Measurements from ENCODE around the gene NOX3.

Gene NOX3, protein sequence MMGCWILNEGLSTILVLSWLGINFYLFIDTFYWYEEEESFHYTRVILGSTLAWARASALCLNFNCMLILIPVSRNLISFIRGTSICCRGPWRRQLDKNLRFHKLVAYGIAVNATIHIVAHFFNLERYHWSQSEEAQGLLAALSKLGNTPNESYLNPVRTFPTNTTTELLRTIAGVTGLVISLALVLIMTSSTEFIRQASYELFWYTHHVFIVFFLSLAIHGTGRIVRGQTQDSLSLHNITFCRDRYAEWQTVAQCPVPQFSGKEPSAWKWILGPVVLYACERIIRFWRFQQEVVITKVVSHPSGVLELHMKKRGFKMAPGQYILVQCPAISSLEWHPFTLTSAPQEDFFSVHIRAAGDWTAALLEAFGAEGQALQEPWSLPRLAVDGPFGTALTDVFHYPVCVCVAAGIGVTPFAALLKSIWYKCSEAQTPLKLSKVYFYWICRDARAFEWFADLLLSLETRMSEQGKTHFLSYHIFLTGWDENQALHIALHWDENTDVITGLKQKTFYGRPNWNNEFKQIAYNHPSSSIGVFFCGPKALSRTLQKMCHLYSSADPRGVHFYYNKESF

GRCh38 chr6:155455766-155456165, at the start of gene NOX3:
Gene NOX3 (minus strand): TSS chr6:155455839. CDS start chr6:155455800, 39 bp downstream.
- no peak within 1 kb of the TSS for H3K27ac ChIP-seq (ENCODE audit: low read length)
- H3K4me1 ChIP-seq (ENCODE audit: insufficient read depth, low read length) = peaks cover 5% of the 10 kb centered on the region; the same call in 1 of the 2 replicates
- no peak within 1 kb of the TSS for H3K4me3 ChIP-seq (ENCODE audit: low read length)
- no peaks in the 10 kb centered on the region for H3K36me3 ChIP-seq (ENCODE audit: insufficient read depth, low read depth, low read length)
- no peaks in the 10 kb centered on the region for H3K9me3 ChIP-seq (ENCODE audit: insufficient read depth, low read depth, low read length)
- H3K27me3 ChIP-seq (ENCODE audit: insufficient read depth, low read length) = no peaks in the 10 kb centered on the region
- no peak within 1 kb of the TSS for H3K9ac ChIP-seq (ENCODE audit: low read depth, low read length)

DNA sequence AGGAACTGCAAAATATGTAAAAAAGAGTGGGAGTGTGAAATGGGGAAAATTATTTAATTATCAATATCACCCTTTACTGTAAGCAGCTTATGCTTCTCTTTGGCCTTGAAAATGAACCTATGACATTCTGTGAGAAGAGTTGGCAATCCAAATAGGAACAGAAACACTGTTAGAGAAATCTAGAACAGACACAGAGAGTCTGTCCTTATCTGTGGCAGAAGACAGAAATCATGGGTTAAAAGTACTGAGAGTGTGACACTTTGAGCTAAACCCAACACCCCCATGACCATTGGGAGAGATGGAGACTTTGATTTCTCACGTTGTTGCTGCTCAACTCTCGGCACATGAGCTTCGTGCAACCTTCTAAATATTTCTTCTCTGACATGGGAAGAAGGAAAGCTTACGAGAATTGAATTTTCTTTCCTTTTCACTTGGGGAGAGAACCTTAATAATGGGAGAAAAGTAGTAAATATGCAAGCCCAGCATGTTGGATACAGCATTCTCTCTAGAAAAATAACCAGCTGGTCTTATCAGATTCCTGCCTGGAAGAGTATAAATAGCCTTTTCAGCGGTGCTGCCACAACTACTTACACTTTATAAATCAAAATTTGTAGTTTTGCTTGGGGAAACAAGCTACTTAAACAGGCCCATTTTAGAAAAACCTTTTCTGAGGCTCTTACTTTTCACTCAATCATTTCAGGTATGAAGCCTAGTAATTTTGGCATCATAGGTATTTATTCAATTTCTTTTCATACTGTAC, 49.4 kb upstream of the NOX3 start:
- no peak overlapping the region for H3K9ac ChIP-seq (ENCODE audit: low read depth, low read length)

GRCh38 chr6:155502393-155502792, 46.8 kb upstream of the NOX3 start:
- Histone ChIP-seq H3K9me3 (ENCODE audit: insufficient read depth, low read depth, low read length) (peaks cover 4% of the 10 kb centered on the region; the same call in 1 of the 2 replicates), H3K9ac (ENCODE audit: low read depth, low read length) (no peak overlapping the region), H3K27ac (ENCODE audit: low read length) (no peak overlapping the region), H3K4me1 (ENCODE audit: insufficient read depth, low read length) (no peaks in the 10 kb centered on the region), H3K36me3 (ENCODE audit: insufficient read depth, low read depth, low read length) (no peaks in the 10 kb centered on the region), H3K4me3 (ENCODE audit: low read length) (no peak overlapping the region), H3K27me3 (ENCODE audit: insufficient read depth, low read length) (no peaks in the 10 kb centered on the region)

More for the DNA sequence above, 49.4 kb upstream of the NOX3 start:
- H3K27me3 ChIP-seq (ENCODE audit: insufficient read depth, low read length) = no peaks in the 10 kb centered on the region
- no peaks in the 10 kb centered on the region for H3K4me1 ChIP-seq (ENCODE audit: insufficient read depth, low read length)
- H3K36me3 ChIP-seq (ENCODE audit: insufficient read depth, low read depth, low read length) = no peaks in the 10 kb centered on the region
- no peak overlapping the region for H3K27ac ChIP-seq (ENCODE audit: low read length)
- no peak overlapping the region for H3K4me3 ChIP-seq (ENCODE audit: low read length)
- H3K9me3 ChIP-seq (ENCODE audit: insufficient read depth, low read depth, low read length) = peaks cover 4% of the 10 kb centered on the region; the same call in 1 of the 2 replicates

DNA sequence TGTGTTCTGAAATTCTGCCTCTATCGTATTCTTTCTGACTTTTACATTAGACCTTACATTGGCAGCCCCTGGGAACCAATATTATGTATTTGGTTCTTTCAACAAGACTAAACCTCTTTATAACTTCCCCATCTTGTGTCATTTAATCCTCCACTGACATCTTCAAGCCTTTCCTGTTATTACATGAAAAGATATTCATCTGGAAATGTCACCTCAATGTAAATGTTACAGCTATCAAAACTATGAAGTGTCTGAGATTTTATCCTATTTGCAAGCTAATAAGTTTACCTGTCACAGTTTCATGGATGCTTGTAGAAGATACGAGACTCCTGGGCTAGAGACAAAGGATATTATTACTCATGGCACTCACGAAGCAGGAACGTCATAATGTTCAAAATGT, 43.9 kb upstream of the NOX3 start:
- Histone ChIP-seq H3K27me3 (ENCODE audit: insufficient read depth, low read length) (no peaks in the 10 kb centered on the region), H3K9ac (ENCODE audit: low read depth, low read length) (no peak overlapping the region), H3K9me3 (ENCODE audit: insufficient read depth, low read depth, low read length) (peaks cover 4% of the 10 kb centered on the region; the same call in 1 of the 2 replicates)

GRCh38 chr6:155498370-155498769, 42.7 kb upstream of the NOX3 start:
- H3K4me1 ChIP-seq (ENCODE audit: insufficient read depth, low read length) = no peaks in the 10 kb centered on the region; the same call in 1 of the 2 replicates
- no peak overlapping the region for H3K4me3 ChIP-seq (ENCODE audit: low read length)
- H3K27me3 ChIP-seq (ENCODE audit: insufficient read depth, low read length) = no peaks in the 10 kb centered on the region
- peaks cover 4% of the 10 kb centered on the region; the same call in 1 of the 2 replicates for H3K9me3 ChIP-seq (ENCODE audit: insufficient read depth, low read depth, low read length)
- H3K27ac ChIP-seq (ENCODE audit: low read length) = no peak overlapping the region
- H3K9ac ChIP-seq (ENCODE audit: low read depth, low read length) = no peak overlapping the region
- no peaks in the 10 kb centered on the region for H3K36me3 ChIP-seq (ENCODE audit: insufficient read depth, low read depth, low read length)

More for the DNA sequence above, 43.9 kb upstream of the NOX3 start:
- Histone ChIP-seq H3K4me3 (ENCODE audit: low read length) (no peak overlapping the region), H3K36me3 (ENCODE audit: insufficient read depth, low read depth, low read length) (no peaks in the 10 kb centered on the region), H3K27ac (ENCODE audit: low read length) (no peak overlapping the region), H3K4me1 (ENCODE audit: insufficient read depth, low read length) (no peaks in the 10 kb centered on the region)

DNA sequence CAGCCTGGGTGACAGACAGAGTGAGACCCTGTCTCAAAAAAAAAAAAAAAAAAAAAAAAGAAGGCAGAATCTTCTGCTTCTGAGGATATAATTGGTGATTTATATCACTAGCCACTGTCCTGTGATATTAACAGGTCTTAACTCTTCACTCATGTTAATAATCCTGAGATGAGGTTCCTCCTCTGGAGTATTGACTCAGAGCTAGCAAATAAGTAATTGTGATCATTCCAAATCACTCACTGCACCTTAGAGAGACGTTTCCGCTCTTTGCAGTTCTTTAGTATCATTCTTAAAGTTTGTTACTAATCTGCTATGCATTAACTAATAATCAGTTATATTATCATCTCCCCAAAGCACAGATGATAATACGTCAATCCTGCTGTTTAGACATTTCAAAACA, 41.6 kb upstream of the NOX3 start:
- no peaks in the 10 kb centered on the region for H3K27me3 ChIP-seq (ENCODE audit: insufficient read depth, low read length)
- no peaks in the 10 kb centered on the region for H3K36me3 ChIP-seq (ENCODE audit: insufficient read depth, low read depth, low read length)
- no peaks in the 10 kb centered on the region; the same call in 1 of the 2 replicates for H3K4me1 ChIP-seq (ENCODE audit: insufficient read depth, low read length)
- no peak overlapping the region for H3K4me3 ChIP-seq (ENCODE audit: low read length)
- H3K9ac ChIP-seq (ENCODE audit: low read depth, low read length) = no peak overlapping the region
- no peak overlapping the region for H3K27ac ChIP-seq (ENCODE audit: low read length)
- H3K9me3 ChIP-seq (ENCODE audit: insufficient read depth, low read depth, low read length) = peaks cover under 1% of the 10 kb centered on the region; the same call in 1 of the 2 replicates

DNA sequence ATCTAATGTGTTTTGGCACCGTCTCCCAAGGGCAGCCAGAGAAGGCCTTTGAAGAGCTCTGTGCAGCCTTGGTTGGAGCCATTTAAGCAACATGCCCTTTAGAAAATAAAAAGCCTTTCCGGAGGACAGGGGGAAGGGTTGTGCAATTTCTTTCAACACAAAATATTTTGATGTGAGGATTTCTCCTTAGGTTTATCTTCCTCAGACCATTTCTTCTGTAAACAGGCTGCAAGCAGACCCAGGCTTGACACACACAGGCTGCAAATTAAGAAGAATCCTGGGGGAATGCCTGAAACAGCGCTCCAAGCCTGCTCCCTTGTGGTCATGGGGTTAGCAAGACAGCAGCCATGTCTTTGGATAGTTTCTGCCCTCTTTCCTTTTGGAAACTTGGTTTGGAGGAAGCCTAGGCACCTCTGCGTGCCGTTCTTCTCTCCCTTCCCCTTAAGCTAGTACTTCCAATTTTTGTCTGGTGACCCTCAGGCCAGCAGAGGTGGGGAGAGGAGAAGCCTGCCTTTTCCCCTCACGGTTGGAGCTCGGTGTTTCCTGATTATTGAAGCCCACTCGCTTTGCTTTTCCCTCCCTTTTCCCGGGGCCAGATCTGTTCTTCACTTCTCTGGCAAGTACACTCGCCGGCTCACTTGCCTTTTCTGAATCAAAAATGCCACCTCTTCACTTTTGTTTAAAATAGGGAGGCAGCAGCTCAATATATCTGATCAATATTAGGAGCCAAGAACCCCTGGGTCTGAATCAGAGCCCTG, 39.6 kb upstream of the NOX3 start:
- H3K9me3 ChIP-seq (ENCODE audit: insufficient read depth, low read depth, low read length) = no peaks in the 10 kb centered on the region
- no peak overlapping the region for H3K9ac ChIP-seq (ENCODE audit: low read depth, low read length)
- no peak overlapping the region for H3K27ac ChIP-seq (ENCODE audit: low read length)

DNA sequence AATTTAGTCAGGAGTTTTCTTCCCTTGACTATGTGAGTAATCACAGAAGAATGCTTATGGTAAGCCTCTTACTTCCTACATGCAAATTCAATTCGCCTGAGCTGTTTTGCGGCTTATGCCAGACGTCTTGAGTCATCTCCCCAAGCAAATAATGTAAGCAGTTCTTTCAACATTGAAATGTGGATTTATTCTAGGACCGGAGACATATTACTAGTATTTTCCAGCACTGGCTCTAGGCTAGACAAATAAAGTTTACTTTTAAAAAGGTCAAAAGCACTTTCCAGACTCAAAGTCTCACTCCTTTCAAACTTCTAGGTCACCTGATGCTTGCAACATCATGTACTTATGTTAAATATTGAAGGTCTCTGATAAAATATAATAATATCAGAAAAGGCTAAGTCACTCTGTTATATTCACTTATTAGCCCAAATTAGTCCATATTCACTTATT, 38.1 kb upstream of the NOX3 start:
- Histone ChIP-seq H3K9me3 (ENCODE audit: insufficient read depth, low read depth, low read length) (no peaks in the 10 kb centered on the region), H3K36me3 (ENCODE audit: insufficient read depth, low read depth, low read length) (no peaks in the 10 kb centered on the region), H3K27me3 (ENCODE audit: insufficient read depth, low read length) (no peaks in the 10 kb centered on the region), H3K4me1 (ENCODE audit: insufficient read depth, low read length) (no peaks in the 10 kb centered on the region; the same call in 1 of the 2 replicates), H3K9ac (ENCODE audit: low read depth, low read length) (no peak overlapping the region), H3K27ac (ENCODE audit: low read length) (no peak overlapping the region), H3K4me3 (ENCODE audit: low read length) (no peak overlapping the region)

More for the DNA sequence above, 39.6 kb upstream of the NOX3 start:
- no peaks in the 10 kb centered on the region for H3K36me3 ChIP-seq (ENCODE audit: insufficient read depth, low read depth, low read length)
- H3K4me1 ChIP-seq (ENCODE audit: insufficient read depth, low read length) = no peaks in the 10 kb centered on the region; the same call in 1 of the 2 replicates
- H3K27me3 ChIP-seq (ENCODE audit: insufficient read depth, low read length) = no peaks in the 10 kb centered on the region
- no peak overlapping the region for H3K4me3 ChIP-seq (ENCODE audit: low read length)

GRCh38 chr6:155493026-155493693, 37.5 kb upstream of the NOX3 start:
- H3K27me3 ChIP-seq (ENCODE audit: insufficient read depth, low read length) = no peaks in the 10 kb centered on the region
- no peaks in the 10 kb centered on the region; the same call in 1 of the 2 replicates for H3K4me1 ChIP-seq (ENCODE audit: insufficient read depth, low read length)
- no peak overlapping the region for H3K4me3 ChIP-seq (ENCODE audit: low read length)
- no peaks in the 10 kb centered on the region for H3K36me3 ChIP-seq (ENCODE audit: insufficient read depth, low read depth, low read length)
- H3K27ac ChIP-seq (ENCODE audit: low read length) = no peak overlapping the region
- H3K9ac ChIP-seq (ENCODE audit: low read depth, low read length) = no peak overlapping the region
- no peaks in the 10 kb centered on the region for H3K9me3 ChIP-seq (ENCODE audit: insufficient read depth, low read depth, low read length)

DNA sequence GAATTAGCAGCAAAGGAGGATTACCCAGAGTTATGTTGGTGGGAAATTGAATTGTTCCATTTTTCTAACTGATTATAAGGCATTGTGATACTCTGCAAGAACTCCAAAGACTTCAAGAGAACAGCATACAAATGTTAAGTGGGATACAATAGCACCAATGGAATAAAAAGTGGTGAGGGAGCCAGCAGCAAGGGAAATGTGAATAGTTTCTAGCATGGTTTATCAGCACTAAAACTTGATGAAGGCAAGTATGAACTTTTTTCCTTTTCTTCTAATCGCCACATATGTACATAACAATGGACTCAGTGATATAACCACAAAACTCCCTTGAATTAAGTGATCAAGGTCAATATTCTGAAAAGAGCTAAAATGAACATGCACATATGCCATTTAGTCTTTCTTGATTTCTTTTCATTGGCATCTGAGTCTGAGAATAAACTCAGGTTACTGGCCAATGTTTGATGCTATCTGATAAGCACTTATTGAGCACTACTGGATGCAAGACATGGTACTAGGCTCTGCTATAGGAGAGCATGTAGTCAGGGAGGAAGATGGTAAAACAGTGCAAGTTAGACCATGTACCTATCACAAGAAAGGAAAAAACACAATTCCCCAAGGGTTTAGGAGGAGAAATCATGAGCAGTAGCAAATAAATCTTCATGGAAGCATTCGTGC, 36.6 kb upstream of the NOX3 start:
- H3K4me1 ChIP-seq (ENCODE audit: insufficient read depth, low read length) = no peaks in the 10 kb centered on the region; the same call in 1 of the 2 replicates
- no peaks in the 10 kb centered on the region for H3K27me3 ChIP-seq (ENCODE audit: insufficient read depth, low read length)
- H3K4me3 ChIP-seq (ENCODE audit: low read length) = no peak overlapping the region
- no peaks in the 10 kb centered on the region for H3K36me3 ChIP-seq (ENCODE audit: insufficient read depth, low read depth, low read length)
- no peak overlapping the region for H3K9ac ChIP-seq (ENCODE audit: low read depth, low read length)
- H3K27ac ChIP-seq (ENCODE audit: low read length) = no peak overlapping the region
- H3K9me3 ChIP-seq (ENCODE audit: insufficient read depth, low read depth, low read length) = no peaks in the 10 kb centered on the region

Measured in iPS-20b (cell line).